HG03571 (cell line): Measurements from ENCODE around the gene NUP210L.
A peak's percentile ranks its signal among the peaks of the same experiment; 100 is the strongest.

Experiments
- ATAC-seq: cut with Tn5 transposase; IDR thresholded peaks from one replicate; pipeline ENCODE4 v1.9.1; 2021; ENCODE audit not compliant: unreplicated experiment

Gene NUP210L

DNA sequence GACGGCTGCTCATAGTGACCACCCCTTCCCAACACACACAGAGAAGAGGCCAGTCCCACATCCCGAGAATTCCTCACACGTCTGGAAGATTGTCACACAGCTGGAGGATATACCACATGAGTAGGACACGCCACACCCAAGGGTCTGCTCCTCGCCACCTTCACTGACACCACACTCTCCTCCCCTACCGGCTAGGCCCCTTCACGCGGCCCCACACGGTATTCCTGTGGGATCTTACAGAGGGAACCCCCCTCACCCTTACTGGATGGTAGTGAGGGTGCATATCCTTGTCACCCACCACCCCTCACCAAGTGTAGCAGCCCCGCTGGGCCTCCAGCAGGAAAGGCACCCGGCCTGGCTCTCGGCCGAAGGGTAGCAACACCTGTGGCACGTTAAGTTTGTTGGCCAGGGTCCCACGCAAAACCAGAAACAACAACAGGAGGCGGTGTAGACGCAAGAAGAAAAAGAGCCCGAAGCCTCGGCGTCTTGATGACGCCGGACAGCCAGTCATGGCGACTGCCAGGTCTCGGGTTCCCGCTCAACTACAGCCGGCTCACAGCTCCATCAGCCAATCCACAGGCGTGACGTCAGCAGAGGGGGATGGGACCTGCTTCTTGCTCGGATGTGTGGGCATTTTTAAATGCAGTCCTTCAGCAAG lies at the start of gene NUP210L:
Gene NUP210L, minus strand, starts transcription at position 540 of the 658 bp plus-strand sequence.
- ATAC-seq, result no peak

DNA sequence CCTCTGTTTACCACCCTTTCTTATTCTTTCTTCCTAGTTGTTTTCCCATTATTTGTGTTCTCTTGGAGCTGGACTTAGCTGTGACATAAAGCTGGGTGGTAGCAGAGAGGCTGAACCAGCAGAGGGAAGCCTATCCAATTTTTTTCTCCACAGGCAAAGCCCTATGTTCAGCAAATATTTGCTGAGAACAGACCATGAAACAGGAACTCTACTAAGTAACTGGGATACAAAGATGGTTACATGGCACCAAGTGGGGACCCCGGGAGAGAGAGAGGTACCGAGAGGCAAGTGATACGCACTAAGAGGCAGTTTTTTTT lies 44.6 kb upstream of the NUP210L start:
- no peak for ATAC-seq

DNA sequence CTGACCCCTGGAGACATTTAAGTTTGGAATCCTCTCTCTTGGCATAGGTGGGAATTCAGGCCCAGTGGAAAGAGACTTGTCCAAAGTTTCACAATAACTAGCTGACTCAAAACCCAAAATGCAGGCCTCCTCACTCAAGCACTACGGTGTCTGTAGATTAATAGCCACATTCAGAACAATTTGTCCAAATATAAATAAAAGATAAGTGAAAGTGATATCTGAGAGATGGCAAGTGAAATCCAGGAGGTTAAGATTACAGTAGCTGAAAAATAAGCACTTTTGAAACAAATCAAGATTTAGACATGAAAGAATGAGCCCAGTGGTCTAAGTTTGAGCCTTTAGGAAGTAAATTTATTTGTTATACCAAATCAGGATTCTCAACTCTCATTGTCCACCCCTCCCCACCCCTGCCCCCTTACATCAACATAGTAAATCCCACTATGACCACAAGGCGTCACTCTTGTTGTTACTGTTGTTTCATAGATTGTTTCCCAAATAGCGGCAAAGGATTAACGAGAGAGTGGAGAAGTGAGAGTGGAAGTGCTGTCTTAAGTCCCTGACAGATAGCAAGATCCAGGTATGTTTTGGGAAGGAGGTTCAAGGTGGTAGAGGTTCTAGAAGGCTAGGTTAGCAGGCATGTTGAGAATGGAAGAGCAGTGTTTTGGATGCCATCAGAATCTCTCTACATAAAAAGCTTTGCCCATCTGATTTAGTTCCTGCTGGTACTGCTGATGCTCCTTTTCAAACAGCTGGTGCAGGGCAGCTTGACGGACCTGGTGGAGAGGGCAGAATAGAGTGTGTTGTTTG lies 44.1 kb upstream of the NUP210L start:
- ATAC-seq, result no peak

DNA sequence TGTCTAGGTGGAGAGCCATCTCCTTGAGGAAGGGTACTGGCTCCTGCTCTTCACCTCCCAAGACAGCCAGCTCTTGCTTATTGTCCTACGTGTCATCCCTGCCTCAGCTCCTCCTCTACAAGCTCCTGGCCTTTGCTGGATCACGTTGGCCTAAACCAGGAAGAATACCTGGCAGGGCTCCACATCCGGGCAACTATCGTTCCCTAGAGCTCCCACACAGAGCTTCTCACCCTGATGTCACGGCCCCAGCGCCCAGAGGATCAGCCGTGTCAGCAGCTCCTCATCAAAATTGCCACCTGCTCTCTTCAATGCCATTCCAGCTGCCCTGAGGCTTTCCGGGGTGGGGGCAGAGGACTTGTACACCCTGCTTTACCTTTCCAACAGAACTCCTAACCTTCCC lies 38.9 kb upstream of the NUP210L start:
- no peak for ATAC-seq

DNA sequence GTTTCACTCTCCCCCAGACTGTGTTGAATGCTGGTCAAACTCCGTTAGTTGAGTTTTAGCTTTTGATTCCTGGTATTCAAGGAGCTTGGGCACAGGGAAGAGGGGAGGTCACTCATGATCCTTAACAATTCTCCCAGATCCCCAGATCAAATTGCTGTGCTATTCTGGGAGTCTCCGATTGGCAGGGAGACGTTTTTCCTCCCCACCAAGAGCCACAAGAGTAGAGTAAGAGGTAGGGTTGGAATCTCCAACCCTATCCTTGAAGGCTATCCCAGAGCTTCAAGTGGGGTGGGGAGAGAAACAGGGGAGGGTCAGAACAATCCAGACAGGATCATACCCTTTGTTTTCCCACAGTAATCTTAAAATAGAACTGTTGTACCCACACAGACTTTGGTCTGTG lies 37.6 kb upstream of the NUP210L start:
- no peak for ATAC-seq

DNA sequence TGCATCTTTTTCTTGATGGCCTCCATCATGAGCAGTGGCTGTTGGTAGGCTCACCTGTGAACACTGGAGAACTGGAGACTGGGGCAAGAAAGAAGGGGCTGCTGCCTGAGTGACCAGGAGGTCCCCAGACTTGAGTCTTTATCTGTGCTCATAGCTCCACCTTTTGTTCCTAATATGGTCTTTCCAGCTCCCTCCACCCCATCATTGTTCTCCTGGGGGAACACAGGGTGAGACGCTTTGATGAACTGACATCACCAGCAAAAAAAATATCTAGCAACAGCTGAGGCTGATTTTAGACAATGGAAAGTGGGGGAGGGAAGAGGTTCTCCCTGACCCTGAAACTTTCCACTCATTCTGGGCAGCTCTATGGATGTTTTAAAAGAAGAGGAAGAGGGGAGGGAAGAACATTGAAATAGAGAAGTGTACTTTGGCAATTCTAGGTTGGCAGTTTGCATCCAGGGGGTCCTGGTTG lies 37.2 kb upstream of the NUP210L start, which contains the start of gene TPM3:
Gene TPM3, minus strand, starts transcription at position 111 of the 472 bp plus-strand sequence. Its CDS starts 82 bp downstream, at position 29.
- ATAC-seq, result no peak

DNA sequence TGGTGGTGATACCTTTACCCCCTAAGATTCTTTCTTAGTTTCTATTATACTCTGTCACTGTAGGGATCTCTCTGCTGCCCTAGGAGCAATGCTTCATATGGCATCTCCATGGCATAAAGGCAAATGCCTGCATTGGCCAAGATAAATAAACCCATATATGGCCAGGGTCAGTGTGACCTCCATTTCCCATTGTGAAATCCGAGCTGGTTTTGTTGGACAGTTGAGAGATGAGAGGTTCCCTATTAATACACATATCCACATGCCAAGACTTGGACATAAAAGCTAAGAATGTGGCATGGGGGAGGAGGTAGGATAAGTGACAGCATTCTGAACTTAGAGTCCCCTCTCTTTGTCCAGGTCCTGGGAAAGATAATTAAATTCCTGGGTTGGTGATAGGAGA lies 35.7 kb upstream of the NUP210L start:
- no peak for ATAC-seq

DNA sequence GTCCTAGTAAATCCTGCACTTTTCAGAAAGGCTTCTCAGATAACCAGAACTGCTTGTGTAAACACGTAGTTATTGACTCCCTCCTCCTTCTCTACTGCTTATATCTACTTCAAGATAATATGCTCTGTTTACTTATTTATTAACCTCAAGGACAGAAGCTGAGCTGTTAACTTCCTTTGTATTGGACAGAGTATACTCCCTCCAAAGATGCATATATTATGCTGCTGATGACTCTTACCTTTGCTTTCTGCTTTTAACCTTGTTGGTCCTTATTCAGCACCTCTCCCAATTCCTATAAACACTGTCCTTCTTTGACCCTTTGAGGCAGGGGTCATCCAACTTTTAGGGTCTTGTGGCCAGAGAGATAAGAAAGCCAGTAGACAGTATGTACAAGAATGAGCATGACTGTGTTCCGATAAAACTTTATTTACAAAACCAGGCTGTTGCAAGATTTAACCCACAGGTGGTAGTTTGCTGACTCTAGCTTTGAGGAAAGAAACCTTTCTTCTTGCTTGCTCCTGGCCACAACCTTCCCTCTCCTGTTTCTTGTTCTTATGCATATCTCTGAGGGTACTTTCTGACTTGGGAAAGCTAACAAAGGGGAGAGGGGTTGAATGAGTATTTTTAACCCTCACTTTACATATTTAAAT lies 32.1 kb upstream of the NUP210L start:
- no peak for ATAC-seq

DNA sequence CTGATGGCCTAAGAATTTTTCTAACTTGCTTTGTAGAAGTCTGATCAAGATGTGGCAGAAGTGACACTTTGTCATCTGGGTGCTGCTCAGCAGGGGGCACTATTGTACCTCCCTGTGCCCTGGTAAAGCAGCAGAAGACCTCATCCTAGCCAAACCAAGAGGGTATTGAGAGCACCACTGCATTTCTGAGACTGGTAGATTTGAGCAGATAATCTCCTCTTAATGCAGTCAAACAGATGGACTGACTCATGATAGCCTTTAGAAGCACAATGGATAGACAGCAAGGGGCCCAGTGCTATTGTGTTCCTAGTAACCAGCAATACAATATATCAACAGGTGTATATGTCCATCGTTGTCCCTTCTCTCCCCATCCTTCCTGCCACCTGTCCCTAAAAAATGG lies 31.3 kb upstream of the NUP210L start:
- no peak for ATAC-seq

DNA sequence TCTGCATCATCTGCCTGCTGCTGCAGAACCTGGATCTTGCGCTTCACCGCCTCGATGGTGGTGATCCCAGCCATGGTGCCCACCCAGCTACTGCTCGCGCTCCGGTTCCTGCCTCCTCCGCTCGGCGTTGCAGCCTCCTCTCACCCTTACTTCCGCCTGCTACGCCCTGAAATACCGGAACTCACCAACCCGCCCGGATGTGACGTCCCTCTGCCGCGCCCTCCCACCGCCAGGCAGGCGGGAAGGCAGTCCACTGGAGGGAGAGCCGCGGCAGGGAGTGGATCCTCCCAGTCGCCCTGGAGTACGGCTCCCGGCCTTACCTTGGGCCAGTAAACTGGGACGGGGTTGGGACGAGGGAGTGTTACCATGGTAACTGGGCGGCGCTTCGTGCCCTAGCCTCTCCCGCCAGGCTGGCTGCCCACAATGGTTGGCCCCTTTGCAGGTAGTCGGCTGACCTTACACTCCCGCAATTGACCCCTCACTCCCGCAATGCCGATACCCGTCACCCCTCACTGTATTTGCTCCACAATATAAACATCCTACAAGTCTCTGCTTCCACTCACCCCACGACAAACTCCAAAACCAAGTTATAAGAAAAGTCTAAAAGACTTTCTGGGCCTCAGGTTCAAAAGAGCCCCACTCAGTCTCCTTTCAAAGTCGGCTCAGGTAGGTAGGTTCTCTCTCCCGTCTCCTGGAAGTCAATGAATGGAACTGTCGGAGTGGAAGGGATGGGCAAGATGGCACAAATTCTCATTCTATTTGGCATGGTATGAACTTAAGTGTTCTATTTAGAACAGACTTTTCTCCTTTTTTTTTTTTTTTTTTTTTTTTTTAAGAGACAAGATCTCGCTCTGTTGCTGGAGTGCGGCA lies 28.4 kb upstream of the NUP210L start:
- ATAC-seq, result peak; percentile 61

DNA sequence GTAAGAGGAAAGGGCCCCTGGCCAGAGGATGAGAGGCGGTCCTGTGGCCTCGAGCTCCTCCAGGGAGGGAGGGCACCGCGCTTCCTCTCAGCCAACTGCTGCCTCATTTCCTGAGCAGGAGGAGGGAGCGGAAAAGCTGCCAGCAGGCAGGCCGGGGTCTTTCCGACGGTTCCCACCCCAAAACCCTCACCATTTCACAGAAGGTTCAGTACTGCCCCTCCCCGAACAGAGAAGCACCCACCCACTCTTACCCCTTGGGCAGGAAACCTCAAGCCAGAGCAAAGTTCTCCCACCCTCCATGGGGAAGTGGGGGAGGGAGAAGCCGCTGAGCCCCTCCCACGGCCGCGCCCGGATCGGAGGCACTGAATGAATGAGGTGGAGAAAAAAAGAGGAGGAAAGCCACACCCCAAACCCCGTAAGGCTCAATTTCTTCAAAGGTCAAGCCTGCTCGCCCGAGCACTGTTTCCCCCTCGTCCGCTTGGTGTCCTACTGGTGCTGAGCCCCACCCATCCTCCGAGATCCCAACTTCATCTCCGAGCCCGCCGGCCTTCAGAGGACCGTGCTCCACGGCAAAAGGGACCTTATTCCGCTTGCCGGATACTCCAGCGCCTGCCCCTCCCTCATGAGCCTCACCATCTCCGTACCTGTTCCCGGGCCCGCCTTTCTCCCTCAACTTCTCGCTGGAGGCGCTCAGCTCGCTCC lies 27.6 kb upstream of the NUP210L start:
- ATAC-seq, result peak; percentile 33

DNA sequence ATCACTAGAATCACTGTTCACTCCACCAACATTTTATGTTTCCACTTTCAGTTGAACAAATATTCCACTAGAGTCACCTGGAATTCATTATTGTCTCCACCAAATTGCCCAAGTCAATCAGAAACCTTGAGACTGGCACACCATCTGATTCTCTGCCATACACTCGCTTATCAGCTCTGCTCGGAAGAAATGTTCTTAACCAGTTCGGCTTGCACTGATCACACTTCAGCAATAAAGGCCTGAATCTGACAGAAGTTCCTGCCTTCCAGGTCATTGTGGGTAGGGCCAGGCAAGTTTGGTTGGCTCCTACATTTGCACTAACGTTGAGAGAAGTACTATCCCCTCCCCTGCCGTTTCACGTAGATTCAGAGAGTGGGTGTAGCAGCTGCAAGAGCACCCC lies 27.1 kb upstream of the NUP210L start:
- no peak for ATAC-seq

DNA sequence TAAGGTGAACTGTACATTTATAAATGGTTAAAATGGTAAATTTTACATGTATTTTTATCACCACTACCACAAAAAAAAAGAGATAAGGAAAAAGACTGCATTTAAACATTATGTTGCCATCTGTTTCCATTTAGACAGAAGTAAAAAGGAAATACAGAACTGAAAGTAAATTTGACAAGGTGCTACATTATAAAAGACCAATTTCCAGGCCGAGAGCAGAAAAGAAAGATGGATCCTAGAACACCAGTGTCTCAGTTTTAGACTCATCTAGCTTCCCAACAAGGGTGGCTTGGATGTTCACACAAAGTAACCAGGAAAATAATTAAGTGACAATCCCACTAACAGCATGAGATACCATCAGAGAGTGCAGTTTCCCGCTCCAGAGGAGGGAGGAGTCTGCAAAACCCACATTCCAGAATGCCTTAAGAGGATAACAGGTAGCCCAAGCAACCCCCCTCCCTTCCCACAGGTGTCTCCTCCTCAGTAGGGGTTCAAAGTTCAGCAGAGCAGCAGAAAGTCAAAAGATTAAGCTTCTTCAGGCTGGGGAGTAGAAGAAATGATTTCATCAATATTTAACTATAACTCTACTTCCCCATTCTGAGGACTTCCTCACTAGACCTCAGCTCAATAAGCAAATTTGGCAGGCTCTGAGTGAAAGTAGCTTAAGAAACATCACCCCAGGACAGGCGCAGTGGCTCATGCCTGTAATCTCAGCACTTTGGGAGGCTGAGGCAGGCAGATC lies 25.2 kb upstream of the NUP210L start:
- ATAC-seq, result no peak

DNA sequence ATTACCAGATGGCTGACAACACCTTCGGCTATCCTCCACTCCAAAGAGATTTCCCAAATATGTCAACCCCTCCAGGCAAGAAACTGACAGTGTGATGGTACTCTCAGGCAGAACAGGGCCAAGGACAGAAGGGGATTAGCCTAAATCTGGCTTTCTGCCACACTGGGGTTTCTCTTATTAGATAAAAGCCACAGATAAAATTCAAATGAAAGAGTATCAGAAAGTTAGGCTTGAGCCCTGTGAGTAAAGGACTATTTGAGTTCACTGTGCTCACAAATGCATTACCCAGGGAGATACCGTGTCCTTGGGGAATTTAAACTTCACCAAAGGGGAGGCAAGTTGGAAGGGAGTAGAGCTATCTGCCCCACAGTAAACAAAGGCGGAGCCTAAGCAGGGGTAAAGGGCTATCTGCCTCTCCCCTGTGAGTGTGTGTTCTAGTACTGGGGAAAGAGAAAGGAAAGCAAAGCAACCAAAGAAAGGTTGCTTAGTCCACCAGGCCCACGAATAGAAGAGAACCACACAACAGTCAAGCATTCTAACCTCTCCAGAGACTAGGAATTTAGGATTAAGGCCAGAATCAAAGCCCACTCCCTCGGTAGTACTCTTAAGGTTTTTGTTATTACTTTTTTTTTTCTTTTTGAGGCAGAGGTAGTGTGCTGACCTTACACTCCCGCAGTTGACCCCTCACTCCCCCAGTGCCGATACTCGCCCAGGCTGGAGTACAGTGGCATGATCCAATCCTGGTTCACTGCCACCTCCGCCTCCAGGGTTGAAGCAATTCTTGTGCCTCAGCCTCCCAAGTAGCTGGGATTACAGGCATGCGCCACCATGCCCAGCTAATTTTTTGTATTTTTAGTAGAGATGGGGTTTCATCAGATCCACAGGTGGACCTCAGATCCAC lies 24.3 kb upstream of the NUP210L start:
- no peak for ATAC-seq

DNA sequence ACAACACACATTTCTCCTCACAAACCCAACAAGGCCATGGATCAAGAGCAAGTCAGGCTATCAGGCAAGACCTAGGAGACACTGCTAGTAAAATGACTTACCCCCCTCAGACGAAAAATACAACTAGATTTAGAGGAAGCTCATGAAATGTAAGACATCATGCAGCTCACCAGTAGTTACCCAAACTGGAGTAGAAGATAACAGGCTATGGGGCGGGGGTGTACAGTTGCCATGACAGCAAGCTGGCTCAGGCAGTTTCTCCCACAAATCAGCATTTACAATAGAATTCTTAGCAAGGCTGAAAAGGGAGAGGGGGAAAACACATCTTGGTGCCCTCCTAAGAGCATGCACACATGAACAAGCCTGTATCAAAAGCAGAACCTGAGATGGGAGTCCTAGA lies 23.1 kb upstream of the NUP210L start:
- no peak for ATAC-seq

DNA sequence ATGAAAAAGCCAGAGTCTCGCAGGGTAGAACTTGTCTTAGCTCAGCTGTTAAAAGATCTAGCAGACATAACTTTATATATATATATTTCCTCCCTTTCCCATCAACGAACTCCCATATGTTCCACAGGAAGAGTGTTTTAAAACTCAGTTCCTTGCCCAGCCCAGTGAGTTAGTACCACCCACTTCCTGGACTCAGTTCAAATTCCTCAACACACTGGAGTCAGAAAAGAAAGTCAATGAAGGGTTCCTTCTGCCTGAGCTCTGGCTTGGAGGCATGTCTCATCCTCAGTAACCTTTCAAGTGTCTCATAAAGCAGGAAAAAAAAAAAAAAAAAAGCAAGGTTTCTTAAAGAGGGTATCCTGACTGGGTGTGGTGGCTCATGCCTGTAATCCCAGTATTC lies 21.5 kb upstream of the NUP210L start:
- ATAC-seq, result no peak

DNA sequence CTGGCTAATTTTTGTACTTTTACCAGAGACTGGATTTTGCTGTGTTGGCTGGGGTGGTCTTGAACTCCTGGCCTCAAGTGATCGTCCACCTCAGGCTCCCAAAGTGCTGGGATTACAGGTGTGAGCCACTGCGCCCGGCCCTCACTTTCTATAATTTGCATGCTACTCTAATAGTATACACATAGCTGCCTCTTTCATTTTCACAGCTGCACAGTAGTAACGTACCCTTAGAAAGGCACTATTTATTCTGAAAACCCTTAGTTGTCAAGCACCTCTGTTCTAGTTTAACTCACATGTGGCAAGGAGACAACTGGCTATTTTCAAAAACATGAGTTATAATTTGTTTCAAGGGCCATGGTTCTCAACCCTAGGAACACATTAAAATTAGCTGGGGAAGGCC lies 19.8 kb upstream of the NUP210L start:
- ATAC-seq, result no peak

DNA sequence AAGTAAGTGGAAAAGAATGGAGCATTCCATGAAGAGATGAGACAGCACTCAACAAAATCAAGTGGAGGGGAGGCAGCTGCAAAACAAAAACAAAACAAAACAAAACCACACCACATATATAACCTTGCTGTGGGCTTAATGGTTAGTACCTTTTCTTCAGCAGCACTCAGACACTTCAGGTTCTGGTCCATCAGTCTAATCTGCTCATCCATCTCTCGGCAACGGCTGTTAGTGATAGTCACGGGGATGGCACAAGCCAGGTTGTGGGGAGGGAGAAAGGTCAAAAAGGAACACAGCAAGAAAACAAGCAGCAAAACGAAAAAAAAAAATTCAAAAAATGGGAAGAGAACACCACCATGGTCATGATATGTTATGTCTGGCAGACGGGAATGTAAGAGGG lies 17.0 kb upstream of the NUP210L start:
- no peak for ATAC-seq

DNA sequence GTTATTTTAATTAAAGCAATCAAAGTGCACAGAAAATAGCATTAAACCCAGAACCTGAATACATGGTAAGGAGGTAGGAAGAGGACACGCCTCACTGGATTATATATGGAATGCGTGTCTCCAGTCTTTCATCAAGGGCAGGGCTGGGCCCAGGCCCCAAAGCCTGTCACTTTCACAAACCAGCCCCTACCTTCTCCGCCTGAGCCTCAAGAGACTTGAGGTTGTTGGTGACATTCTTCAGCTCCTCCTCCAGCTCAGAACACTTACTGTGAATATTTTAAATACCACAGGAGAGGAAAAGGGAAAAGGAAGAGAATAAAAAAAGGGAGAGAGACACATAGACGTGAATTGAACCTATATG lies 16.3 kb upstream of the NUP210L start:
- ATAC-seq, result no peak
